DMS 273 treated with DMSO at 0.1 percent for 48 hours (cell line): ENCODE data around the gene MYO10.

Experiments used
- DNase-seq: peaks from one replicate; lab custom pipeline; 2025; lab: John Stamatoyannopoulos, UW

MYO10 gene

DNA sequence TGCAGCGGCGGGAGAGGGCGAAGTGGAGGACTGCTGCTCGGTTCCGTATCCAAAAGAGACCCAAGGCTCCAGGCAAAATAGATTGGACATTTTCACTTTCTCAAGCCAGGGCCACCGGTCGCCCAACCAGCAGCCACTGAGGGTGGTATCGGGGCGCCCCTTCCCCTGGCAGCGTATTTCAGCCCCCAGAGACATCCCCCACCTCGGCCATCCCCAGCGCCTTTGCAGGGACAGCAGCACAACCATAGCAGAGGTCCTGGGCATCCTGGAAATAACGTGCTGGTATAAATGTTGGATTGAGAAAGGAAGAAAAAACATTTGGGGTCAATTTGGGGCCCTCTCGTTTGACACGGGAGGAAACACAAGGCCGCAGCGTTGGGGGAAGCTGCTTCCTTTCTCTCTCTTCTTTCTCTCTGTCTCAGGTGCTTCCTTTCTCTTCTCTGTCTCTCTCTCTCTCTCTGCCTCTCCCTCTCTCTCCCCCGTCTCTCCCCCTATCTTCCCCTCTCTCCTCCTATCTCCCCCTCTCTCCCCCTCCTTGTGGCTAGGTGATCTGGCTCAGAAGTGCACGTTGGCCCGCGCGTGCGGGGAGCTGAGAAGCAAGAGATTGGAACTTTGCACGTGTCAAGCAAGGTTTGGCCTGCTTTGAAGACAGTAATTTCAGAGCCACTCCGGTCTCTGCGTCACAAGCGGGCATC lies 318.7 kb downstream of the MYO10 start:
- no peak for DNase-seq

DNA sequence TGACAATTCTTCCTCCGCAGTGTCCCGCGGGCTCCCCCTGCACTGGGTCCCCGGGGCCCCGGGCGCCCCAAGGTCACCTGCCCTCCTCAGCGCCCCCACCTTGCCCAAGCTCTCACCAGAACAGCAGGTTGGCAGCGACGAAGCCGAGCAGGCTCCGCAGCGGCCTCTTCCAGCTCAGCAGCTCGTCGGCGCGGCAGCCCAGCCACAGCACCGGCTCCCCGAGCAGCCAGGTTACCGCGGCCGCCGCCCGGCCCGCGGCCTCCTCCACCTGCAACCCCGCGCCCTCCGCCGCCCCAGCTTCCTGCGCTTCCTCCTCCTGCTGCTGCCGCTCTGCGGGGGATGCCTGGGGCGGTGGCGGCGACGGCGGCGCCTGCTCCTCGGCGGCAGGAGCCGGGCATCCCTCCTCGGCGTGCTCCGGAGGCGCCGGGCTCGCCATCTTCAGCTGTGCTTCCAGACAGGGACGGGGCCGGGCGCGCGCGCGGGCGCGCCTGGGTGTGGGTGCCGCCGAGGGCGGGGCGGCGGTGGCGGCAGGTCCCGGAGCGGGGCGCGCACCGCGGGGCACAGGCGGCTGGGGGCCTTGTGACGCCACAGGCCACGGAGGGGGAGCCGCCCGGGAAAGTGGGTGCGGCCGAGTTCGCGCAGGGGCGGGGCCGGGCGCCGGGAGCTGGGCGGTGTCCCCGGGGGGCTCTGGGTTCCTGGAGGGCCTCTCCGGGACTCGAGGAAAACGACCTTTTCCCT lies 319.4 kb downstream of the MYO10 start, which contains the start of gene RETREG1:
Gene RETREG1, minus strand, starts transcription at position 462 of the 738 bp plus-strand sequence. Its CDS starts 26 bp downstream, at position 436.
- no peak for DNase-seq

DNA sequence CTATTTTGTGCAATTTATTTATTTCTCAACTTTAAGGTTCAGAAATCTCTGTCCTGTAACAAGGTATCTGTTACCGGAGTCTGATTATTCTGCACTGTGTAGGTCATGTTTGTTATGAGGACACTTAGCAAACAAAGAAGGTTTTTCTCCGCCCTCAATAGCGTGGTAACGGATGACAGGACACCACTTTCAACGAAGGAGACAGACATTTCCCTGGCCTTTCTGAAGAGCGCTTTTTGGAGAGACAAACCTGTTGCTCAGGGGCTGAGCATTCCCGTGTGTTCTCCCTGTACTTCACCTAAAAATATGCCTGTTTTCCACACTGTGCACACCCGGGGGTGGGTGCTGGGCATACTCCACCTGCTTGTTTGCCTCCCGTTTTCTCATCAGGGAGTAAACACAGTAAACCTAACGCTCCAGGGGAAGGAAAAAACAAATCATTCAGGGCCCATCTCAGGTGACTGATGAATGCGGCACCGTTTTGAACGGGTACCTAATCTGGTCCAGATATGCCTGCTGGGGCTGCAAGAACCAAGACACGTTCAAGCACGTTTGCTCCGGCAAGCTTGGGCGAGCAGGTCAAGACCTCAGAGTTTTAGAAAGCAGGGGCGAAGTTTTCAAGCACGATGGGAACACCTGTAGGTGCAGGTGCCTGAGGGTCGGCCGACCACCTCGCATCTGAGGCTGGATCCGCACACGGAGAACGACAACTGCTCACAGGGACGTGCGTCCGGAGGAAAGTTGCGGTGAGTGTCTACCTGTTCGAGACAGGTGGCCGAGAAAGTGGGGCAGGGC lies 320.1 kb downstream of the MYO10 start:
- DNase-seq = no peak

DNA sequence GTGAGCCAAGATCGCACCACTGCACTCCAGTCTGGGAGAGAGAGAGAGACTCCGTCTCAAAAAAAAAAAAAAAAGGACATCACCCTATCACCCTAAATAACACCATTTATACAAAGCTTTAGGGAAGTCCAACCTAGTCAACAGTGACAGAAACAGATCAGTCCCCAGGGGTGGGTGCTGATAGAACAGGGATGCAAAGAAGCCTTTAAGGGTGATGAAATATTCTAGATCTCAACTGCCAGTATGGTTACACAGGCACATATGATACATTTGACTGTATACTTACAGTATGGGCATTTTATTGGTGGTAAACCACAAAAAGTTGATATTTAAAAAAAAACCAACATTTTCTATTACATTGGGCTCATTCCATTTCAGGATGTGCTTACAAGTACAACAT lies 324.1 kb downstream of the MYO10 start:
- DNase-seq = no peak
